ENCODE data around the gene PODN. TPM values are rescaled to one million over a fixed set of nuclear protein-coding genes. Genes with fewer than 3 reads are reported as not detected.
A peak's percentile ranks its signal among the peaks of the same experiment; 100 is the strongest.

Gene PODN
- total RNA-seq, 4 donors from 2014 or later, result 5.1 to 107 (median 19.0) TPM

- peaks cover 0 to 57% (median 0%) of the 10 kb centered on the region in 3 donors for H3K36me3 ChIP-seq
These were observed 10.3 kb upstream of the PODN start for GRCh38 chr1:53051676-53052075.

GRCh38 chr1:53057127-53057526 is 4.9 kb upstream of the PODN start:
- 69 to 70% methylated on average over 2 of the region's 2 CpGs for WGBS, 2 donors
- Histone ChIP-seq H3K27me3 (peaks cover 0 to 18% (median 2%) of the 10 kb centered on the region in 4 donors), H3K36me3 (peaks cover 0 to 16% (median 0%) of the 10 kb centered on the region in 3 donors), H3K9me3 (no peaks in the 10 kb centered on the region), H3K4me3 (no peak overlapping the region), H3K4me1 (peaks cover 0 to 22% (median 6%) of the 10 kb centered on the region in 3 donors), H3K27ac (peak overlapping the region in 1 of 4 donors; percentile 24)
- intact Hi-C loops (cut with DNase I), result no loop called here
- TF ChIP-seq POLR2A (IDR thresholded peaks at IDR 0.05), result no peak
- TF ChIP-seq, protein P1, sequence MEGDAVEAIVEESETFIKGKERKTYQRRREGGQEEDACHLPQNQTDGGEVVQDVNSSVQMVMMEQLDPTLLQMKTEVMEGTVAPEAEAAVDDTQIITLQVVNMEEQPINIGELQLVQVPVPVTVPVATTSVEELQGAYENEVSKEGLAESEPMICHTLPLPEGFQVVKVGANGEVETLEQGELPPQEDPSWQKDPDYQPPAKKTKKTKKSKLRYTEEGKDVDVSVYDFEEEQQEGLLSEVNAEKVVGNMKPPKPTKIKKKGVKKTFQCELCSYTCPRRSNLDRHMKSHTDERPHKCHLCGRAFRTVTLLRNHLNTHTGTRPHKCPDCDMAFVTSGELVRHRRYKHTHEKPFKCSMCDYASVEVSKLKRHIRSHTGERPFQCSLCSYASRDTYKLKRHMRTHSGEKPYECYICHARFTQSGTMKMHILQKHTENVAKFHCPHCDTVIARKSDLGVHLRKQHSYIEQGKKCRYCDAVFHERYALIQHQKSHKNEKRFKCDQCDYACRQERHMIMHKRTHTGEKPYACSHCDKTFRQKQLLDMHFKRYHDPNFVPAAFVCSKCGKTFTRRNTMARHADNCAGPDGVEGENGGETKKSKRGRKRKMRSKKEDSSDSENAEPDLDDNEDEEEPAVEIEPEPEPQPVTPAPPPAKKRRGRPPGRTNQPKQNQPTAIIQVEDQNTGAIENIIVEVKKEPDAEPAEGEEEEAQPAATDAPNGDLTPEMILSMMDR (IDR thresholded peaks at IDR 0.05), result no peak
- DNase-seq, result no peak

More at GRCh38 chr1:53051676-53052075, 10.3 kb upstream of the PODN start:
- TF ChIP-seq, protein P1 (IDR thresholded peaks at IDR 0.05), result no peak
- no peak for TF ChIP-seq POLR2A (IDR thresholded peaks at IDR 0.05)
- 30 to 50% methylated on average over 1 of the region's 1 CpG for WGBS, 2 donors
- peaks cover 0 to 30% (median 4%) of the 10 kb centered on the region in 3 donors for H3K4me1 ChIP-seq
- no peak for DNase-seq
- H3K27ac ChIP-seq, result no peak overlapping the region
- H3K9me3 ChIP-seq, result no peaks in the 10 kb centered on the region
- H3K27me3 ChIP-seq, result no peaks in the 10 kb centered on the region
- H3K4me3 ChIP-seq, result no peak overlapping the region
- intact Hi-C loops (cut with DNase I), result no loop called here

DNA sequence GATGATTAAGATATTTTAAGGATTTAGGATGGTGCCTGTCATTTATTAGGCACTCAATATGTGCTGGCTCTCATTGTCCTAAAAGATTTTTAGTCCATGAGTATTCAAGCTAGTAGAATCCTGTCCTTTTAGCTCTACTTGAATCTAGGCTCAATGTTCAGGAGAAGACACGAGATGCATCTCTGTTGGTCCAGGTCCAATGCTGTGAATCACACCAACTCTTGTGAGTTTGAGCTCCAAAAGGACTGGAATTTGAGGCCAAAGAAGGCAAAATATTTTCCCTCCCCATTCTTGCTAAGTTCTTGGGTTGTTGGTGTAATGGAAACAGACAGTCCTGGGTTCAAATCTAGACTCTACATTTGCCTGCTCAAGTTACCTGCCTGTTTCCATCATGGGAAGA is 1.4 kb upstream of the PODN start:
- 20 to 29% methylated on average over 1 of the region's 1 CpG for WGBS, 2 donors
- TF ChIP-seq, protein P1 (IDR thresholded peaks at IDR 0.05), result no peak
- TF ChIP-seq POLR2A (IDR thresholded peaks at IDR 0.05), result no peak
- Histone ChIP-seq H3K4me1 (peaks cover 8 to 33% (median 10%) of the 10 kb centered on the region in 3 donors), H3K4me3 (no peak overlapping the region), H3K27ac (peak overlapping the region; percentile 47 to 86 (median 72)), H3K27me3 (peaks cover 0 to 39% (median 8%) of the 10 kb centered on the region in 4 donors), H3K9me3 (no peaks in the 10 kb centered on the region), H3K36me3 (no peaks in the 10 kb centered on the region)
- intact Hi-C loops (cut with DNase I), result no loop called here
- no peak for DNase-seq

DNA sequence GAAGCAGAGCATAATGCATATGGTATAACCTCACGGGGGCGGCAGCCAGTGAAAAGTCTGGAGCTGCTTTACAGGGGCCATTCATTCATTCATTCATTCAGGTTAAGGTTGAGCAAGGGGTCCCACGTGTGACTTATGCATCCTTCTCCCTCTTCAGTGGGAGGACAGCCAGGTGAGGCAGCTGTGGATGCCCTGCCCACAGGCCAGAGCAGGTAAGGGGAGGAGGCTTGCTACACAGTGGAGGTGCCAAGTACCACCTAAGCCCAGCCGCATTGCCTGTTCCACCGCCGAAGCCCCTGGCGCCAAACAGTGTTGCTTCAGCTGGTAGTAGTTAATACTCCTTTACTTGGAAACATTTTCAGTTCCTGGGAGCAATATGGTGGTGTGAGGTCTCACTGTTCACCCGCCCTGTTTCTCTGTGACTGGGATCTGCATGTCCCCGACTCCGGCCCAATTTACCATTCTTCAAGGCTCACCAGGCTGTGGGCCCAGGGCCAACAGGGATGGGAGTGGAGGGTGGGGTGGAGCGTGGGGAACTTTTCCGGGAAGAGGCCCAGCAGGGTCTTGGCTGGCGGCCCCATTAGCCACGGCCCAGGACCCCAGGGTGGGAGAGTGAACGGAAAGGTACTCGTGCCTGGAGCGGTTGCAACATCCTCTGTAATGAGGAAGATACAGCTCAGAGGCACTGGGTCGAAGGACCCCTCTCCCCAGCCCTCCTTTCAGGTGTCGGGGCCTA is 722 bp upstream of the PODN start:
- intact Hi-C loops (cut with DNase I), result no loop called here
- DNase-seq, result no peak

More for the DNA sequence above, 722 bp upstream of the PODN start:
- peaks cover 8 to 33% (median 10%) of the 10 kb centered on the region in 3 donors for H3K4me1 ChIP-seq
- 32 to 73% methylated on average over 10 to 15 of the region's 19 CpGs for WGBS, 2 donors
- TF ChIP-seq, protein P1 (IDR thresholded peaks at IDR 0.05), result no peak
- TF ChIP-seq POLR2A (IDR thresholded peaks at IDR 0.05), result no peak
- no peaks in the 10 kb centered on the region for H3K36me3 ChIP-seq
- H3K4me3 ChIP-seq, result peak overlapping the region; percentile 31 to 69 (median 53)
- H3K27ac ChIP-seq, result peak overlapping the region; percentile 47 to 86 (median 72)
- no peaks in the 10 kb centered on the region for H3K9me3 ChIP-seq
- peaks cover 0 to 39% (median 8%) of the 10 kb centered on the region in 4 donors for H3K27me3 ChIP-seq

All from esophagus squamous epithelium (tissue), 5 donors.